NCI-H345 (cell line): ENCODE results near the gene ANKRD33B.
A peak's percentile ranks its signal among the peaks of the same experiment; 100 is the strongest.
"Not testable (repeated sequence)": the region's sequence is repeated elsewhere in the genome, so short reads cannot be mapped to it uniquely, and the experiment has no call there.

Source experiments
- DNase-seq: peaks from one replicate; lab custom pipeline; 2025; lab: John Stamatoyannopoulos, UW

Gene ANKRD33B

DNA sequence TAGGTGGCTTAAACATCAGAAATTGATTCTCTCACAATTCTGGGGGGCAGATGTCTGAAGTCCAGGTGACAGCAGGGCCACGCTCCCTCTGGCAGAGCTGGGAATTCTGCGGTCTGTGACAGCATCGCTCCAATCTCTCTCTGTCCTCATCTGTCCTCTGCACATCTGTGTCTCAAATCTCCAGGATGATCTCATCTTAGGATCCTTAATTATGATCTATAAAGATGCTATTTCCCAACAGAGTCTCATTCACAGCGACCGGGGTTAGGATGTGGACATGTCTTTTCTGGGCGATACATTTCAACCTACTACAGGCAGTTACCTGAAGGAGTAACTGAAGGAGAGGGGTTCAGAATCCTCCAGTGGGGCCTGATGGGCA, 31.4 kb downstream of the ANKRD33B start:
- DNase-seq: no peak

DNA sequence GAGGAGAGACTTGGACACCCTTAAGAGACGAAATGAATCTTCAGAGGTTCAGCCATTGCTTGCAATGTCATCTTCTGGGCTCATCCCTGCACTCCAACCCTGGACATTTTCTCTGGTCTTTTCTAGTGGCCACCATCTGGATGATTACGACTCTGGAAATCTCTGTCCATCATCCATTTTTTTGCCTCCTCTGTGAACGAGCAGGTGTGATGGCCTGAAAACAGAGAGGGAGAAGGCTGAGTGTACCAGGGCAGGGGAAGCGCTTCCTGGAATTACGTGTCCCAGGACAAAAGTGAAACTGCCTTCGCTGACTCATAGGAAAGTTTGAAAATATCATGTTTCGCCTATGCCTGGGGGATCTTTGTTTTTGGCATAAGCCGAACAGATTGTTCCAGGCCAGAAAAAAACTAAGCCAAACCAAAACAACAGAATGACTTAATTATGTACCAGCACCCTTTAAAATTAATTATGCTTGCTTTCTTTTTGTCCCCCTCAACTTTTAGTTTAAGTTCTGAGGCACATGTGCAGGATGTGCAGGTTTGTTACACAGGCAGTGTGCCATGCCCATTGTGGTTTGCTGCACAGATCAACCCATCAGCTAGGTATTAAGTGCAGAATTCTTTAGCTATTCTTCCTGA, 31.9 kb downstream of the ANKRD33B start:
- no peak for DNase-seq

DNA sequence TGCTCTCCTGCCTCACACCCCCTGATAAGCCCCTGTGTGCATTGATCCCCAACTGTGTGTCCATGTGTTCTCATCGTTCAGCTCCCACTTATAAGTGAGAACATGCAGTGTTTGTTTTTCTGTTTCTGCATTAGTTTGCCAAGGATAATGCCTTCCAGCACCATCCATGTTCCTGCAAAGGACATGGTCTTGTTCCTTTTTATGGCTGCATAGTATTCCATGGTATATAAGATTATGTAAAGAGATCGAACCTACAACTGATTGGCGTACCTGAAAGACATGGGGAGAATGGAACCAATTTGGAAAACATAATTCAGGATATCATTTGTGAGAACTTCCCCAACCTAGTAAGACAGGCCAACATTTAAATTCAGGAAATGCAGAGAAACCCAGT, 32.4 kb downstream of the ANKRD33B start:
- DNase-seq: no peak

DNA sequence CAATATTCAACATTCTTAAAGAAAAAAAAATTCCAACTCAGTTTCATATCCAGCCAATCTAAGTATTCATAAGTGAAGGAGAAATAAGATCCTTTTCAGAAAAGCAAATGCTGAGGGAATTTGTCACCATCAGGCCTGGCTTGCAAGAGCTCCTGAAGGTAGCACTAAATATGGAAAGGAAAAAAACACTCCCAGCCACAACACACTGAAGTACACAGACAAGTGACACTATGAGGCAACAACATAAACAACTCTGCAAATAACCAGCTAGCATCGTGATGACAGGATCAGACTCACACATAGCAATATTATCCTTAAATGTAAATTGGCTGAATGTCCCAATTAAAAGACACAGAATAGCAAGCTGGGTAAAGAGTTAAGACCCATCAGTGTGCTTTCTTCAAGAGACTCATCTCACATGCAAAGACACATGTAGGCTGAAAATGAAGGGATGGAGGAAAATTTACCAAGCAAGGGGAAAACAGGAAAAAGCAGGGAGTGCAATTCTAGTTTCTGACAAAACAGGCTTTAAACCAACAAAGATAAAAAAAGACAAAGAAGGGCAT, 33.1 kb downstream of the ANKRD33B start:
- DNase-seq: no peak

DNA sequence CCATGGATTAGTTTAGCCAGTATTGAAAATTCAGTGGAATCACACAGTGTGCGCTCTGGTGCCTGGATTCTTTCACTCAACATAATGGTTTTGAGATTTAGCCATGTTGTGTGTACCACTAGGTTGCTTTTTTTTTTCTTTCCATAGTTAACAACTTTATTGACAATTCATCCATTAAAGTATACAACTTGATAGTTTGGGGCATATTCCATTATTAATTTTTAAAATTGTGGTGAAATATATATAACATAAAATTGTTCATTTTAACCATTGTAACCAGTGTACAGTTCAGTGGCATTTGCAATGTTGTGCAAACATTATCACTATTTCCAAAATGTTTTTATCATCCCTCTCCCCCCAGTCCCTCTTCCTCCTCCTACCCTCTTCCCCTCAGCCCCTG, 35.2 kb downstream of the ANKRD33B start:
- no peak for DNase-seq

DNA sequence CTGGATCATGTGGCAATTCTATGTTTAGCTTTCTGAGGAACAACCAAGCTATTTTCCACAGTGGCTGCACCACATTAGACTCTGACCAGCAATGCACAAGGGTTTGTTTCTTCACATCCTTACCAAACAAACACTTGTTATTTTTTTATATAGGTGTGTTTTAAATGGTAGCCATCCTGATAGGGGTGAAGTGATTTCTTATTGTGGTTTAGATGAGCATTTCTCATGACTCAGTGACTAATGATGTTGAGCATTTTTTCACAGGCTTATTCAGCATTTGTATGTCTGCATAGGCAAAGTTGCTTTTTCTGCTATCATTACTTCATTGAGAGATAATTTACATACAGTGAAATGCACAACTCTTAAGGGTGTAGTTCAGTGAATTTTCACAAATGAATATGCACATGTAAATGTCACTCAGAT, 36.0 kb downstream of the ANKRD33B start:
- DNase-seq: no peak

DNA sequence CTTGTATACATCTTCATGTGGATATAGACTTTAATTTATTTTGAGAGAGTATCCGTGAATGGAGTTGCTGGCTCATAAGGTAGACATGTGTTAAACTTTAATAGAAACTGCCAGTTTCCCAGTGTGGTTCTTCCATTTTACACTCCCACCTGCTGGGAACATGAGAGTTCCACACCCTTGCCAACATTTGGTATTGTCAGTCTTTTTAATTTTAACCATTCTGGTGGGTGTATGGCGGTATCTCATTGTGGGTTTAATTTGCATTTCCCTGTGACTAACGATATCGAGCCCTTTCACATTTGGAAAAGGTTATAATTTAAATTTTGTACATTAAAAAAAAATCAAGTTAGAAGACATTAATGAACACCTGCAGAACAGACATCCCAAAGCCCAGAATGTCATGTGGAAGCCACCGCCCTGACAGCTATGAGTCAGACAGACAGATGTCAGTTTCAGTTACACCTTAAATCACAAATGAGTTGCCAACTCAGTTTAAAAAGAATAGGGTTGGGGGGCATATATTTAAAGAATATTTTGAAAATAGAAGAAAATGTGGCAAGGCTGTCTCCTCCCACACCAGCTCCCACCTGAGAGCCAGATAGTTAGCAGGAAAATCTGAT, 36.9 kb downstream of the ANKRD33B start:
- peak; percentile 12 for DNase-seq

DNA sequence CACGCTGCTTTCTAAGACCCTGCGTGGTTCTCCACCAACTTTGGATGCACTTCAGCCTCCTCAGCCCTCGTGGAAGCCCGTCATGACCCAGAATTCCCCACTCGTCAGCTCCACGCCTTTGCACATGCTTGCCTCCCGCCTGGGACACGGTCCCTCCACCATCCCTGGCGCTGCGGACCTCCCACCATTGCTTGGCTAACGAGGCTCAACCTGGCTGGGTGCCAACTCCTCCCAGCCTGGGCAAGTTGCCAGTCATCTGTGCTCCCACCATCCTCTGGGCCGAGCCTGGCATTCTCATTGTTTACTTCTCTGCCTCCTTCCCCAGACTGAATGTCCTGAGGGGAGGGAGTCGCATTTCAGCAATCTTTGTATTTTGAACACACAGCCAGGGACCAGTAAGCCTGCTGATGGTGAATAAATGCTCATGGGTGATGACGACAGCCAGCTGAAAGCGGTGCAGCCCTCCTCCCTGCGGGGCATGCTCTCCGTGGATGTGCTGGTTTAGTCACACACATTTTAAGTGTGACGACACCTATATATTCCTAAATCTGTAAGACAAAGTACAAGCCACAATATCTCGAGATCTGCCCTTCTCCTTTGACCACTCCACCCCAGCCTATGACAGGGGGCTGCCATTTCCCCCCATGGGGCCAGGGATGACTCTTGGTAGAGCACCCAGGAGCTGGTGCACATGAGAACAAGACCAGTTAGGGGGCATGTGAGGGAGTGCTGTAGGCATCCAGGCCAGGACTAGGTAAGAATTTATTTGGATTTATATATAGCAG, 37.6 kb downstream of the ANKRD33B start:
- DNase-seq: peak; percentile 99

DNA sequence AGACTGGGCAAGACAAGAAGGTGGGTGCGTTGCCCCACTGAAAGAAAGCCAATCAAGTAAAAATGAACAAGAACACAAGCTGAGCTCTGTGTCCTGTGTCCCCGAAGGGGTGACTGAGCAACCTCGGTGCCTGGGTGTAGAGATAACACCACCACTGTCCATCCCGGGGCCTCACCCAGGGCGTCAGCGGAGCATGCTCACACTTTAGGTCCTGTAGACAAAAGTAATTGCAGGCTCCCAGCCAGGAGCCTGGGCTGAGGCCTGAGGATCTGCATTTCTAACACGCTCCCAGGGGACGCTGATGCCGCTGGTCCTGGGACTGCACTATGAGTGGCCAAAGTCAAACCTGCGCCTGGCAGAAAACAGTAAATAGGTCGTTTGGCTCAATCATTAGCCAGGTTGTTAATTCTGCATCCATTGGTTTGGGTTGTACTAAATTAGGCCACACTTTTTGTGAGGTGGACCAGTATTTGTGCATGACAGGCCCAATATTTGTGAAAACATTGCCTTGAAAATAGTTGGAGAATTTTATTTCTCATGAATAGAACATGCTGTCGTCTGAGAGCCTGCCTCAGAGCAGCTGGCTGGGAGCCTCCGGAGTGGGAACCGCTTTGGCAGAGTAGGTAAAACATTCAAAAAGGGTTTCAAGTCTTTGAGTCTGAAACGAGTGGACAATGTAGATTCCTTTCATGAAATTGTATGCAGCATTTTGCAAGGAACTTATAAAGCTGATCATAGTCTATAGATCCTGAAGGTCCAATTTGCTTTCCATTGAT, 38.3 kb downstream of the ANKRD33B start:
- DNase-seq: no peak

DNA sequence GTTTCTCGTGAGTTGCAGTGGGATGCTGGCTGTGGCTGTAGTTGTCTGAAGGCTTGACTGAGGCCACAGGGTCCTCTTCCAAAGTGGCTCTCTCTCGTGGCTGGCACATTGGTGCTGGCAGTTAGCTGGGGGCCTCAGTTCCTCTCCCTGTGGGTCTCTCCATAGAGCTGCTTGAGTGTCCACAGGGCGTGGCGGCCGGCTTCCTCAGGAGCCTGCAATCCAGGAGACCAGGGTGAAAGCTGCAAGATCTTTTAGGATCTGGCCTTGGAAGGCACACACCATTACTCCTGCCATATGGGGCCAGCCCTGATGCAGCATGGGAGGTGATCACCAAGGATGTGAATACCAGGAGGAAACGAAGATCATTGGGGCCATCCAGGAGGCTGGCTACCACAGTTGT, 41.1 kb downstream of the ANKRD33B start:
- no peak for DNase-seq

DNA sequence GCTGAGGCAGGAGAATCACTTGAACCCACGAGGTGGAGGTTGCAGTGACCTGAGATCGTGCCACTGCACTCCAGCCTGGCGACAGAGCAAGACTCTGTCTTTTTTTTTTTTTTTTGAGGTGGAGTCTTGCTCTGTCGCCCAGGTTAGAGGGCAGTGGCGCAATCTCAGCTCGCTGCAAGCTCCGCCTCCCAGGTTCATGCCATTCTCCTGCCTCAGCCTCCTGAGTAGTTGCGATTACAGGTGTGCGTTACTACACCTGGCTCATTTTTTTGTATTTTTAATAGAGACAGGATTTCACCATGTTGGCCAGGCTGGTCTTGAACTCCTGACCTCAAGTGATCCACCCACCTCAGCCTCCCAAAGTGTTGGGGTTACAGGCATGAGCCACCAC, 42.8 kb downstream of the ANKRD33B start:
- DNase-seq: not testable (repeated sequence)

DNA sequence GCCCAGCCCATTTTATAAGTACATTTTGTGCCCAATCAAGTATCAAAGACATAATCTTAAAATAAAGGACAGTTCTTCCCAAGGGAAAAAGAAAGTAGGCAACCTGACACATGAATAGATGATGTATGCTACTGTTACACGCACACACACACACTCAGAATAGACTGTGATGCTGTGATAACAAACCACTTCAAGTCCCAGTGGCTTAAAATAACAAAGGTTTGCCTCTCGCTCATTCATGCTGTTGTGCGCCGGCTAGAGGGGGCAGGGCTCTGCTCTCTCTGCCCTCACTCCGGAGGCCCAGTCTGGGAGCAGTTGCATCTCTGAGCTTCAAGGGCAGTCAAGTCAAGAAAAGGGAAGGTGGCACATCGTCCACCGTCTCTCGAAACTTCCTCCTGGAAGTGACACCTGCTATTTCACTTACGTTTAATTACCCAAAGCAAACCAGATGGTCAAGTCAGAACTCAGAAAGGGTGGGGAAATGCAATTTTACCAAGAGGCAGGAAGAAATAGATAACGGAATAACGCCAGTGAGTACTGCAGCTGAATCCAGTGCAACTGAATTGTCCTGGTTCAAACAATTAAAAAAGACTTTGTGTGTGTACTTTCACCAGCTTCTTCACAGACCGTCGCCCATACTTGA, 43.3 kb downstream of the ANKRD33B start:
- peak; percentile 91 for DNase-seq

DNA sequence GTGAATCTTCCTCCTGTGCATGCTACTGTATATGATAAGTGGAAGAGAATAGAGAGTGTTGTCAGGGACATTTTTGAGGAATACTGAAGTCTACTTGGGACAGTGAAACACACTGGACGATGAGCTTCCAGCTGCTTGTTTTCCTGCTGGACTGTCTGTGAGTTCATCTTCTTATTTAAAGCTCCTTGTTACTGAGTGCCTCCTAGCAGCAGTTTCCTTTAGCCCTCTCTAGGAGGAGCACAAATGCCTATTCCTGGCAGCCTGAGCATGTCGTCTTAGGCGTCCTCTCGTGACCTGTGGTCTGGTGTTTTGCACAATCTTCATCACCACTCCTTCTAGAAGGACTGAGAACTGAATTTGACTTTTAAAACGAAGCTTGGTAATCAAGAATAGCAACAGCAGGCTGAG, 43.8 kb downstream of the ANKRD33B start:
- DNase-seq: no peak

DNA sequence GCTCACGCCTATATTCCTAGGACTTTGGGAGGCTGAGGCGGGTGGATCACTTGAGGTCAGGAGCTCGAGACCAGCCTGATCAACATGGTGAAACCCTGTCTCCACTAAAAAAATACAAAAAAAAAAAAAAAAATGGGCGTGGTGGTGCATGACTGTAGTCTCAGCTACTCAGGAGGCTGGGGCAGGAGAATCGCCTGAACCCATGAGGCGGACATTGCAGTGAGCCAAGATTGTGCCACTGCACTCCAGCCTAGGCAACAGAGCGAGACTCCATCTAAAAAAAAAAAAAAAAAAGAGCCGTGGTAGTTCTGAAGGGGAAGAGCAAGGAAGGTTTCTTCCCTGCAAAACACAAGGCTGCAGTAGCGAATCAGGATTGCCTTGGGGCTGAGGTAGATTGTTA, 44.2 kb downstream of the ANKRD33B start:
- not testable (repeated sequence) for DNase-seq

DNA sequence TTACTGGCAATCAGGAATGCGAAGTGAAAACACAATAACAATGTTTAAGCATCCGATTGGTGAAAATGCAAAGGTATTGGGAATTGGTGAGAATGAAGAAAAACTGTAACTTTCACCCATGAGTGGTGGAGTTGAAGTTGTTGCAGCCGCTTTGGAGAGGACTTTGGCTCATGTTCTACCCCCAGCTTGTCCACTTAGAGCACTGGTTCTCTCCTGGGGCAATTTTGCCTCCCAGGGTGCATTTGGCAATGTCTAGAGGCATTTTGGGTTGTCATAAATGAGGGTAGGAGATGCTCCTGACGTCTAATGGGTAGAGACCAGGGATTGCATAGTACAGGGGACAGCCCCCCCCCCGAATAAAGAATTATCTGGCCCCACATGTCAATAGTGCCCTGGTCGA, 46.2 kb downstream of the ANKRD33B start:
- no peak for DNase-seq

DNA sequence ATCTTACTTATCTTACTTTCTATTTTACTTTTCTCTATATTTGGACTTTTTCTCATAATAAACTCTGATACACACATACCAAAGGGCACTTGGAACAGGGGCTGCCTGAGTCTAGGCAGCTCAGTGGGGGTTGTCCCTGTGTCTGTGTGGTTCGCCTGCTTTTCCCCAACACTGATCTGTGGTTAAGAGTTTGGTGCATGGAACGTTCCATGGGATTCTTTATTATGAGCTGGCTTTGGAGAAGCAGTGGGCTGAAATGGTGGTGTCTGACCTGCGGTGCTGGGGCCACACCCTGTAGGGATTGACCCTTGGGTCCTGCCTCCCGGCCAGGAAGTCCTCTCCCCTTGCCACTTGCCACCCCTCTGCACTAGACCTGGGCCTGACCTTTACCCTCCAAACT, 47.4 kb downstream of the ANKRD33B start:
- DNase-seq: no peak

DNA sequence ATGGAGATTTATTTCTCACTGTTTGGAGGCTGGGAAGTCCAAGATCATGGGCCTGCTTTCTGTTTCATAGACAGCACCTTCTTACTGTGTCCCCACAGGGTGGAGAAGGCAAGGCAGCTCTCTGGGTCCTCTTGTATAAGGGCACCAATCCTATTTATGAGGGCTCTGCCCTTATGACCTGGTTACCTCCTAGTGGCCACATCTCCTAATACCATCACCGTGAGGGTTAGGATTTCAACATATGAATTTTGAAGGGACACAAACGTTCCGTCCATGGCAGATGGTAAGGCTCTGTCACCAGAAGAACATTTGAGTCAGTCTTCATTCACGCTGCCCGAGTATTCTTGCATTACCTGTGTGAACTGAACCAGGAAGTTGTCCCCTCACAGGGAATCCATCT, 48.4 kb downstream of the ANKRD33B start:
- DNase-seq: no peak

DNA sequence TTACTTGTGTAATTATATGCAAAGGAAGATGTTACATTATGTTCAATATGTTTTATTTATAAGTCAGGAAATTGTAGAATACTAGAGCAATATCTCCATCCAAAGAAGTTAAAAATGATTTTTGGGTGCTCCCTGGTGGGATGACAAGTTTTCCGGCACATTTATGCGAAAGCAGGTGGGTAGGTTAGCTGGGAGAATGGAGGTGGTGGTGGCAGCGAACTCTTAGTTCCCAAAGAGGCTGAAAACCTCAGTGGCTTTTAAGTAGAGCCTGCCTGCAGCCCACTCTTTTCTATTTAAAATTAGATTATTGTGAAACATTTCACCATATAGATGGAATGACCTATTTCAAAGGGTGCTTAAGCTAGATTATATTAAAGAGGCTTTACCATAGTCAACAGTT, 51.8 kb downstream of the ANKRD33B start:
- no peak for DNase-seq

DNA sequence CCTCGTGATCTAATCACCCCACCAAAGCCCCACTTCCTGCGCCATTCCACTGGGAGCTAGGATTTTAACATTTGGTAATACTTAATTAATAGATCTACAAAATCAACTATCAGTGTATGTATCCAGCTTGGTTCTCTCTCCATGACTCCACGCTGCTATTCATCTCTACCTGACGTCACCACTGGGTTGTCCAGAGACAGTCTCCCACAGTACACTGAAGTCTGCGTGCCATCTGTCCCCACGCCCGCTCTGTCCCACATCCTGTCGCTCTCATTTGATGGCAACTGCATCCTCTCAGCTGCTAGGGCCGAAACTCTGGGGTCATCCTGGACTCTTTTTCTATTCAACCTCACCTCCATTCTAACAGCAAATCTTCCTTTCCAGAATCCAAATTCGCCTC, 53.2 kb downstream of the ANKRD33B start:
- no peak for DNase-seq

DNA sequence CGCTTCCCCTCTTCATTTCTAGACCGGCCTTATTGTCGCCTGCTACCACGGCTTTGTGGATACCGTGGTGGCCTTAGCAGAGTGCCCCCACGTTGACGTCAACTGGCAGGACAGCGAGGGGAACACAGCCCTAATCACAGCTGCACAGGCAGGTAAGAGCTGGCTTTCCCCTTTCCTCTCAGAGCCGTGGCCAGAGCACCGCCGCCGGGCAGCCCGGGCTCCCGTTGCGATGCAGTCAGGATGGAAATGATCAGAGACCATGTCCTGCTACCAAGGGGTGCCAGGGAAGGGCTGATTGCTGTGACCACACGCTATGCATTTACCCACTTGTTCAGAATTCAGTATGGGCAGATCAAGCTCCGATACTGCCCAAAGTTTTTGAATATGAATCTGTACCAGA, 54.4 kb downstream of the ANKRD33B start:
- DNase-seq: no peak

DNA sequence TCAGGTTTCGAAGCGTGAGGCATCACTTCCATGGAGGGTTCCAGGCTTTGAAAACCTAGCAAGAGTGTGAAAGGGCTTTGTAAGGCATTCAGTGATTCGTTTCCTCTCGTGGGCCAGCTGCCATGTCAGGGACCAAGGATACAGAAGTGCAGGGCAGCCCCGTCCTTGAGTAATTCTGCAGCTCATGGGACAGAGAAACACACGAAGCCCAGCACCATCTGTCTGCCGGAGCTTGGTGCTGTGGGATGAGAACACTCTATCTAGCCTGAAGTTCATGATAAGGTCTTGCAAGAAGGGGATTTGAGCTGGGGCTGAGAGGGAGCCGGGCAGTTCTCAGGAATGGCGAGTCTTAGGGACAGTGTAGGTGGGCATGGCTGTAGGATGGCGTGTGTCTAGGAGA, 55.8 kb downstream of the ANKRD33B start:
- no peak for DNase-seq

DNA sequence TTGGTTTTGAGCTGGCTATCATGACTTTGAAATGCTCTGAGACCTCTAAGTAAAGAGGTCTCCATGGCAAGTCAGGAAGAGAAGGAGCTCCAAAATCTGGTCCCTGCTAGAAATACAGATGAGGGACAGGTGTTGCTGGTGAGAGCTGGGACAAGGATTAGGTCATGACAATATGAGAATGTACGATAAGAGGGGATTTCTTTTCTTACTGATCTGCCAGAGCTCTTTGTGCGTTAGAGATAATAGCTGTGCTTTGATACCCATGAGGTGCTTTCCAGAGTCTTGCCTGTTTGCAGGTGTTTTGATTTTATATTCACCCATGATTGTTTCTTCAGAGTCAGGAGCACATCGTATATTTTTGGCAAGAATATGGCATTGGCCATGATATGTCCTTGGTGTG, 56.5 kb downstream of the ANKRD33B start:
- DNase-seq: no peak
